ENCODE measurements around the gene TUBB1.

The TUBB1 gene

DNA sequence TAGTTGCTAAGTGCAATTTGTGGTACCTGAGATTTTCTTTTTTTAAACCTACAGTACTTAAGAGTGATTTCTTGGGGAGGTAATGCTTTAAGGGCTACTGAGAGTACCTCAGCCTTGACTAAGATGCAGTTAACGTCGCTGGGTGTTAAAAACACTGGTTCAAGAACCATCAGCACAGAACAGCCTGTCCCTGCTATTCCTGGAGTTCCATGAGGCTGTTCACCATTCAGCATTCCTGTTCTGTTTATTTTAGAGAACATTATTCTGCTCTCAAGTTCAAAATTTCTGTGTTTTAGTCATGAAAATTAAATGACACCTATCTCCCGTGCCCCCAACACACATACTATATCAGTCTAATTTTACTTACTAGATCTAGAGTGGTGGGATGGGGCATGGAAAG lies 25.1 kb downstream of the TUBB1 start:
- Histone ChIP-seq H3K27ac (no peak overlapping the region), H3K27me3 (peaks cover 0 to 3% of the 10 kb centered on the region in 2 donors), H3K36me3 (peaks cover 0 to 5% (median 0%) of the 10 kb centered on the region in 3 donors), H3K4me1 (peaks cover 0 to 33% (median 17%) of the 10 kb centered on the region in 4 donors), H3K4me3 (no peak overlapping the region), H3K9me3 (no peaks in the 10 kb centered on the region)
- intact Hi-C loops (cut with DNase I; ENCODE audit: low total_unique reads) = no loop called here
- DNase-seq = no peak
- no peak for TF ChIP-seq CTCF (IDR thresholded peaks at IDR 0.05)

GRCh38 chr20:59044796-59045195 lies 25.6 kb downstream of the TUBB1 start:
- no peak overlapping the region for H3K27ac ChIP-seq
- intact Hi-C loops (cut with DNase I; ENCODE audit: low total_unique reads) = no loop called here
- H3K36me3 ChIP-seq = peaks cover 0 to 5% (median 0%) of the 10 kb centered on the region in 3 donors
- no peak for TF ChIP-seq CTCF (IDR thresholded peaks at IDR 0.05)
- H3K27me3 ChIP-seq = peaks cover 0 to 8% of the 10 kb centered on the region in 2 donors
- no peak for DNase-seq
- H3K9me3 ChIP-seq = no peaks in the 10 kb centered on the region
- peaks cover 0 to 31% (median 17%) of the 10 kb centered on the region in 4 donors for H3K4me1 ChIP-seq
- H3K4me3 ChIP-seq = no peak overlapping the region

- TF ChIP-seq CTCF (IDR thresholded peaks at IDR 0.05) = no peak
- no peaks in the 10 kb centered on the region for H3K9me3 ChIP-seq
- H3K36me3 ChIP-seq = no peaks in the 10 kb centered on the region
- H3K27ac ChIP-seq = no peak overlapping the region
- no peak overlapping the region for H3K4me3 ChIP-seq
- H3K4me1 ChIP-seq = peaks cover 0 to 10% (median 5%) of the 10 kb centered on the region in 4 donors
- H3K27me3 ChIP-seq = peaks cover 0 to 15% of the 10 kb centered on the region in 2 donors
- intact Hi-C loops (cut with DNase I; ENCODE audit: low total_unique reads) = no loop called here
- DNase-seq = no peak
These were observed 27.6 kb downstream of the TUBB1 start for GRCh38 chr20:59046862-59047261.

- Histone ChIP-seq H3K4me3 (no peak overlapping the region), H3K4me1 (peaks cover 0 to 4% (median 2%) of the 10 kb centered on the region in 4 donors), H3K9me3 (no peaks in the 10 kb centered on the region), H3K36me3 (no peaks in the 10 kb centered on the region), H3K27ac (no peak overlapping the region), H3K27me3 (peaks cover 0 to 20% of the 10 kb centered on the region in 2 donors)
- DNase-seq = no peak
- TF ChIP-seq CTCF (IDR thresholded peaks at IDR 0.05) = no peak
- intact Hi-C loops (cut with DNase I; ENCODE audit: low total_unique reads) = no loop called here
These were observed 28.9 kb downstream of the TUBB1 start for GRCh38 chr20:59047938-59048680.

GRCh38 chr20:59048681-59049030 lies 29.4 kb downstream of the TUBB1 start:
- no peaks in the 10 kb centered on the region for H3K9me3 ChIP-seq
- no peak for TF ChIP-seq CTCF (IDR thresholded peaks at IDR 0.05)
- peaks cover 0 to 20% of the 10 kb centered on the region in 2 donors for H3K27me3 ChIP-seq
- H3K4me1 ChIP-seq = no peaks in the 10 kb centered on the region
- intact Hi-C loops (cut with DNase I; ENCODE audit: low total_unique reads) = no loop called here
- no peak overlapping the region for H3K27ac ChIP-seq
- H3K4me3 ChIP-seq = no peak overlapping the region
- DNase-seq = no peak
- H3K36me3 ChIP-seq = no peaks in the 10 kb centered on the region

All from tibial artery (tissue), 4 donors.